ENCODE data around the gene PRR13. TPM values are rescaled to one million over a fixed set of nuclear protein-coding genes. Genes with fewer than 3 reads are reported as not detected.
"Not testable (repeated sequence)": the region's sequence is repeated elsewhere in the genome, so short reads cannot be mapped to it uniquely, and the experiment has no call there.

The PRR13 gene
- total and polyA plus RNA-seq, 3 donors from 2014 or later = 43.4 to 120 (median 48.5) TPM

- intact Hi-C loops (cut with DNase I; ENCODE audit: low total_unique reads) = no loop called here
- Histone ChIP-seq H3K9me3 (no peaks in the 10 kb centered on the region), H3K27me3 (no peaks in the 10 kb centered on the region), H3K27ac (no peak overlapping the region), H3K36me3 (ENCODE audit: low read depth, missing control alignments) (no peaks in the 10 kb centered on the region), H3K4me1 (peaks cover 14% of the 10 kb centered on the region), H3K4me3 (no peak overlapping the region)
- 92 to 93% methylated on average over 4 of the region's 4 CpGs for WGBS, 2 donors
- DNase-seq = no peak
- no peak for TF ChIP-seq POLR2A (IDR thresholded peaks at IDR 0.05)
- no peak for TF ChIP-seq CTCF (IDR thresholded peaks at IDR 0.05)
These were observed 2.4 kb downstream of the PRR13 start for GRCh38 chr12:53443955-53444354.

- H3K36me3 ChIP-seq (ENCODE audit: low read depth, missing control alignments); H3K27me3 ChIP-seq; H3K9me3 ChIP-seq; H3K27ac ChIP-seq; DNase-seq; H3K4me3 ChIP-seq; intact Hi-C loops (cut with DNase I; ENCODE audit: low total_unique reads): not testable (repeated sequence)
- H3K4me1 ChIP-seq = peaks cover 14% of the 10 kb centered on the region
- 88 to 90% methylated on average over 10 to 11 of the region's 11 CpGs for WGBS, 2 donors
These were observed 3.2 kb downstream of the PRR13 start for GRCh38 chr12:53444593-53445325.

GRCh38 chr12:53450936-53451335, 9.4 kb downstream of the PRR13 start:
- WGBS, 2 donors = 80 to 85% methylated on average over 7 of the region's 7 CpGs
- Histone ChIP-seq H3K27ac (no peak overlapping the region), H3K36me3 (ENCODE audit: low read depth, missing control alignments) (no peaks in the 10 kb centered on the region), H3K27me3 (no peaks in the 10 kb centered on the region), H3K4me3 (no peak overlapping the region), H3K9me3 (no peaks in the 10 kb centered on the region), H3K4me1 (peaks cover 16% of the 10 kb centered on the region)
- intact Hi-C loops (cut with DNase I; ENCODE audit: low total_unique reads) = loop anchor here (10.0 kb wide), 1 partner anchor 54 kb away; the partner anchor contains the start of genes NPFF and TARBP2
- TF ChIP-seq CTCF (IDR thresholded peaks at IDR 0.05) (no peak), POLR2A (IDR thresholded peaks at IDR 0.05) (no peak)
- DNase-seq = no peak

- peak within 1 kb of the TSS; percentile 99 for H3K27ac ChIP-seq
- 0 to 1% methylated on average over 24 to 32 of the region's 32 CpGs for WGBS, 2 donors
- peak; percentile 99 for DNase-seq
- peaks cover 19% of the 10 kb centered on the region for H3K4me1 ChIP-seq
- intact Hi-C loops (cut with DNase I; ENCODE audit: low total_unique reads) = loop anchor here (10.0 kb wide), 1 partner anchor 53 kb away; the partner anchor contains the start of genes NPFF and TARBP2
- H3K36me3 ChIP-seq (ENCODE audit: low read depth, missing control alignments) = no peaks in the 10 kb centered on the region
- H3K9me3 ChIP-seq = no peaks in the 10 kb centered on the region
- no peaks in the 10 kb centered on the region for H3K27me3 ChIP-seq
- TF ChIP-seq CTCF (IDR thresholded peaks at IDR 0.05) = peak; percentile 82 to 98 (median 97)
- TF ChIP-seq POLR2A (IDR thresholded peaks at IDR 0.05) = no peak
- peak within 1 kb of the TSS; percentile 91 to 95 for H3K4me3 ChIP-seq
These were observed 10.2 kb downstream of the PRR13 start, which contains the start of gene PCBP2 for GRCh38 chr12:53451661-53452158. TSS of gene PCBP2 (plus strand) at chr12:53452102. CDS start at chr12:53454801, 2,699 bp downstream.

GRCh38 chr12:53452159-53453077, 10.9 kb downstream of the PRR13 start:
- intact Hi-C loops (cut with DNase I; ENCODE audit: low total_unique reads) = loop anchor here (10.0 kb wide), 1 partner anchor 52 kb away; the partner anchor contains the start of genes NPFF and TARBP2
- peak in 1 of 3 experiments; percentile 45 for TF ChIP-seq CTCF (IDR thresholded peaks at IDR 0.05)
- no peak for TF ChIP-seq POLR2A (IDR thresholded peaks at IDR 0.05)
- peaks cover 19% of the 10 kb centered on the region for H3K4me1 ChIP-seq
- no peaks in the 10 kb centered on the region for H3K36me3 ChIP-seq (ENCODE audit: low read depth, missing control alignments)
- H3K4me3 ChIP-seq = peak overlapping the region; percentile 91 to 95
- H3K9me3 ChIP-seq = no peaks in the 10 kb centered on the region
- H3K27ac ChIP-seq = peak overlapping the region; percentile 99
- no peaks in the 10 kb centered on the region for H3K27me3 ChIP-seq
- DNase-seq = peak; percentile 90
- WGBS, 2 donors = 0 to 1% methylated on average over 38 to 39 of the region's 82 CpGs

Data from testis (tissue), 3 donors.